GM19395 (cell line): ENCODE data around the gene GGCX.
"Not testable (repeated sequence)": the region's sequence is repeated elsewhere in the genome, so short reads cannot be mapped to it uniquely, and the experiment has no call there.

Experiments used
- ATAC-seq: cut with Tn5 transposase; IDR thresholded peaks from one replicate; pipeline ENCODE4 v1.9.1; 2021; ENCODE audit warnings: mild to moderate bottlenecking, moderate library complexity; ENCODE audit not compliant: unreplicated experiment

The GGCX gene

GRCh38 chr2:85594715-85595300 lies 33.5 kb upstream of the GGCX start:
- ATAC-seq = no peak

- no peak for ATAC-seq
Measured at GRCh38 chr2:85593023-85593422, 31.7 kb upstream of the GGCX start.

GRCh38 chr2:85592299-85592698 lies 31.0 kb upstream of the GGCX start:
- ATAC-seq = not testable (repeated sequence)

- ATAC-seq = no peak
Measured at GRCh38 chr2:85591563-85591962, 30.3 kb upstream of the GGCX start.

- no peak for ATAC-seq
Measured at GRCh38 chr2:85590950-85591349, 29.7 kb upstream of the GGCX start.

- no peak for ATAC-seq
Measured at GRCh38 chr2:85589982-85590791, 28.9 kb upstream of the GGCX start.

GRCh38 chr2:85589181-85589580 lies 27.9 kb upstream of the GGCX start:
- ATAC-seq = no peak

GRCh38 chr2:85588645-85589044 lies 27.4 kb upstream of the GGCX start:
- ATAC-seq = no peak

- ATAC-seq = no peak
Measured at GRCh38 chr2:85588236-85588635, 26.9 kb upstream of the GGCX start.

- ATAC-seq = no peak
Measured at GRCh38 chr2:85585781-85586105, 24.4 kb upstream of the GGCX start.

GRCh38 chr2:85584857-85585780 lies 23.8 kb upstream of the GGCX start:
- peak; percentile 61 for ATAC-seq

GRCh38 chr2:85584354-85584856 lies 23.1 kb upstream of the GGCX start, which contains the start of gene VAMP5:
Gene VAMP5, plus strand, starts transcription at chr2:85584431. Its CDS starts 60 bp downstream, at chr2:85584491.
- ATAC-seq = peak; percentile 61

- ATAC-seq = peak; percentile 17
Measured at GRCh38 chr2:85583667-85584353, 22.5 kb upstream of the GGCX start.

- ATAC-seq = no peak
Measured at GRCh38 chr2:85582492-85582891, 21.2 kb upstream of the GGCX start.

GRCh38 chr2:85580206-85580605 lies 18.9 kb upstream of the GGCX start:
- no peak for ATAC-seq

GRCh38 chr2:85579266-85579935 lies 18.1 kb upstream of the GGCX start:
- no peak for ATAC-seq

GRCh38 chr2:85578243-85579180 lies 17.2 kb upstream of the GGCX start:
- peak; percentile 50 for ATAC-seq

GRCh38 chr2:85577386-85578242 lies 16.3 kb upstream of the GGCX start, which contains the start of gene VAMP8:
Gene VAMP8, plus strand, starts transcription at chr2:85577586. Its CDS starts 61 bp downstream, at chr2:85577647.
- ATAC-seq = peak; percentile 60
